ENCODE data around the gene TMEM201.

Gene TMEM201

DNA sequence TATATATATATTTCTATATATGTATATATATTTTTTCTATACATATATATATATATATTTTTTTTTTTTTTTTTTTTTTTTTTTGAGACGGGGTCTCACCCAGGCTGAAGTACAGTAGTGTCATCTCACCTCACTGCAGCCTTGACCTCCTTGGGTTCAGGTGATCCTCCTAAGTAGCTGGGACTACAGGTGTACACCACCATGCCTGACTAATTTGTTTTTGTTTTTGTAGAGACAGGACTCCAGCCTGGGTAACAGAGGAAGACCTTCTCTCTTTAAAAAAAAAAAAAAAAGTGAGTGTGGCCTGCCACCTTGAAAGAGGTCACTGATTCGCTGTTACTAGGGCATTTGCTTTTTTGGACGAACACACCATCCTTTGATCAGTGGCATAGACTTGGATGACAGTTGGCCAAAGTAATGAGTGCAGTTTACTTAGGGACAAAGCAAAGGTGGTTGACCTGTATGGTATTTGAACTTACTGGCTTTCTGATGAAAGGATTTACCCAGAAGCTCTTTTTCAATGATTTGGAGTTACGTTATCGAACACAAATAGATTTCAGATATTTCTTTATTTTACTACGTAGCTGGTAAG lies 38.7 kb upstream of the TMEM201 start:
- no peak for DNase-seq
- TF ChIP-seq, protein P1, sequence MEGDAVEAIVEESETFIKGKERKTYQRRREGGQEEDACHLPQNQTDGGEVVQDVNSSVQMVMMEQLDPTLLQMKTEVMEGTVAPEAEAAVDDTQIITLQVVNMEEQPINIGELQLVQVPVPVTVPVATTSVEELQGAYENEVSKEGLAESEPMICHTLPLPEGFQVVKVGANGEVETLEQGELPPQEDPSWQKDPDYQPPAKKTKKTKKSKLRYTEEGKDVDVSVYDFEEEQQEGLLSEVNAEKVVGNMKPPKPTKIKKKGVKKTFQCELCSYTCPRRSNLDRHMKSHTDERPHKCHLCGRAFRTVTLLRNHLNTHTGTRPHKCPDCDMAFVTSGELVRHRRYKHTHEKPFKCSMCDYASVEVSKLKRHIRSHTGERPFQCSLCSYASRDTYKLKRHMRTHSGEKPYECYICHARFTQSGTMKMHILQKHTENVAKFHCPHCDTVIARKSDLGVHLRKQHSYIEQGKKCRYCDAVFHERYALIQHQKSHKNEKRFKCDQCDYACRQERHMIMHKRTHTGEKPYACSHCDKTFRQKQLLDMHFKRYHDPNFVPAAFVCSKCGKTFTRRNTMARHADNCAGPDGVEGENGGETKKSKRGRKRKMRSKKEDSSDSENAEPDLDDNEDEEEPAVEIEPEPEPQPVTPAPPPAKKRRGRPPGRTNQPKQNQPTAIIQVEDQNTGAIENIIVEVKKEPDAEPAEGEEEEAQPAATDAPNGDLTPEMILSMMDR (IDR thresholded peaks at IDR 0.05; ENCODE audit: low read depth, low read length) = no peak
- no peaks in the 10 kb centered on the region for H3K27me3 ChIP-seq
- H3K4me3 ChIP-seq (ENCODE audit: low read depth, low read length) = no peak overlapping the region
- H3K9me3 ChIP-seq = no peaks in the 10 kb centered on the region
- no peaks in the 10 kb centered on the region for H3K36me3 ChIP-seq
- H3K4me1 ChIP-seq = no peaks in the 10 kb centered on the region

DNA sequence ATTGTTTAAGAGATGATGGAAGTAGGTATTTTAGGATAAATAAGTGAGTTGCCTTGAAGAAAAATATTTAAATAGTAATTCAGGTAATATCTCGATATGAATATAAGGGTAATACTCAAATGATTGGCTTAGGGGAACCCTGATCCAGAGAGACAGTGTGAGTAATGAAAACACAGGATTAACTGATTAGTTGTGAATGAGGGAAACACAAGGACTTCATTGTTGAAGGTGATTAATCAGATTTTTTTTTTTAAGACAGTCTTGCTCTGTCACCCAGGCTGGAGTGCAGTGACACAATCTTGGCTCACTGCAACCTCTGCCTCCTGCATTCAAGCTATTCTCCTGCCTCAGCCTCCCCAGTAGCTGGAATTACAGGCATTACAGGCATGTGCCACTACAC lies 36.7 kb upstream of the TMEM201 start:
- Histone ChIP-seq H3K9me3 (no peaks in the 10 kb centered on the region), H3K36me3 (peaks cover 8% of the 10 kb centered on the region), H3K27me3 (no peaks in the 10 kb centered on the region), H3K4me1 (no peaks in the 10 kb centered on the region), H3K4me3 (ENCODE audit: low read depth, low read length) (no peak overlapping the region)
- no peak for DNase-seq
- TF ChIP-seq, protein P1 (IDR thresholded peaks at IDR 0.05; ENCODE audit: low read depth, low read length) = no peak

DNA sequence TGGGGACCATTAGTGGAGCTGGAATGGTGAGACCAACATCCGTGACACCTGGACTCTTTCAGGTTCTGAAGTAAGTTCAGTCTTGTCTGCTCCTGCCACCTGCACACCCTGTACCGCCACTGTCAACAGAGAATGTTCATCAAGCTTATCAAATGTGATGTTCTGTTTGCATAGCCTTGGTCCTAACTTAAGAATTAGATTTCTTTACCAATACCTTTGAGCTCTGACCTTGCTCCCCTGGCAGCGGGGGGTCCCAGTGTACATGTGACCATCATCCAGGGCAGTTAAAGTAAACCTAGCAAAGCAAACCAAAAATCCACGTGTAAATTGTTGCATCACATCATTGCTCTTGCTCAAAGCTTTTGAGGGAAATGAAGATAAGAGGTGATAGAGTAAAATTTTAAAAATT lies 35.0 kb upstream of the TMEM201 start:
- Histone ChIP-seq H3K36me3 (peaks cover 8% of the 10 kb centered on the region), H3K4me1 (no peaks in the 10 kb centered on the region), H3K9me3 (no peaks in the 10 kb centered on the region), H3K27me3 (no peaks in the 10 kb centered on the region), H3K4me3 (ENCODE audit: low read depth, low read length) (no peak overlapping the region)
- no peak for DNase-seq
- TF ChIP-seq, protein P1 (IDR thresholded peaks at IDR 0.05; ENCODE audit: low read depth, low read length) = no peak

DNA sequence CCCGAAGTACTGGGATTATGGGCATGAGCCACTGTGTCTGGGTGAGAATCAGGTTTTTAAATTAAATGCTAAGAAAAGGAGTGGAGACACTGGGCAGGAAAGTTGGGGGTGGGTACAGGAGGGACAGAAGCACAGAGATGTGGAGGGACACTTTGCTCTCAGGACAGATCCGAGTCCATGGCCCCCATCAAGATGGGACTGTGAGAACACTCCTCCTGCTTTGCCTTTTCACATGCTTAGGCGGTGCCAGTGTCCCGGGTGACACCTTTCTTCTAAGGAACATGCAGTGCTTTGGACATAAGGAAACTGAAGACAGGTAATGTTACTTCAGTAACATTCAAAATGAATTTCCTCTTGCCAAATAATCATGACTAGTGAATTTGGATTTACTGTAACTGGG lies 32.8 kb upstream of the TMEM201 start:
- no peaks in the 10 kb centered on the region for H3K9me3 ChIP-seq
- H3K36me3 ChIP-seq = peaks cover 8% of the 10 kb centered on the region
- DNase-seq = no peak
- TF ChIP-seq, protein P1 (IDR thresholded peaks at IDR 0.05; ENCODE audit: low read depth, low read length) = no peak
- H3K27me3 ChIP-seq = no peaks in the 10 kb centered on the region
- H3K4me1 ChIP-seq = no peaks in the 10 kb centered on the region
- no peak overlapping the region for H3K4me3 ChIP-seq (ENCODE audit: low read depth, low read length)

DNA sequence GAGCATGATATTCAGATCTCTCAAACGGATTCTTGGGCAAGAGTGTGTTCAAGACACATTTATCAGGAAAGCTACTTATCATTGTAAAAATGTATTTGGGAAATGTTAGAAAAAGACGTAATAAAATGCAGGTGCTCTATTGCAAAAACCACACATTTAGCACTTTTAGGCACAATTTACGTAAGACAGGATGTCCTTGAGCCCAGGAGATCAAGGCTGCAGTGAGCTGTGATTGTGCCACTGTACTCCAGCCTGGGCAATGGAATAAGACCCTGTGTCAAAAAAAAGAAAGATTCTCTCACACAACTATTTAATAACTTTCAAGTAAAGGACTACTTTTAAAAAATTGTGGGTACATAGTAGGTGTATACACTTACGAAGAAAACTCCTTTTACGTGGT lies 31.1 kb upstream of the TMEM201 start:
- DNase-seq = no peak
- TF ChIP-seq, protein P1 (IDR thresholded peaks at IDR 0.05; ENCODE audit: low read depth, low read length) = no peak
- peaks cover 8% of the 10 kb centered on the region for H3K36me3 ChIP-seq
- no peak overlapping the region for H3K4me3 ChIP-seq (ENCODE audit: low read depth, low read length)
- no peaks in the 10 kb centered on the region for H3K4me1 ChIP-seq
- no peaks in the 10 kb centered on the region for H3K9me3 ChIP-seq
- no peaks in the 10 kb centered on the region for H3K27me3 ChIP-seq

DNA sequence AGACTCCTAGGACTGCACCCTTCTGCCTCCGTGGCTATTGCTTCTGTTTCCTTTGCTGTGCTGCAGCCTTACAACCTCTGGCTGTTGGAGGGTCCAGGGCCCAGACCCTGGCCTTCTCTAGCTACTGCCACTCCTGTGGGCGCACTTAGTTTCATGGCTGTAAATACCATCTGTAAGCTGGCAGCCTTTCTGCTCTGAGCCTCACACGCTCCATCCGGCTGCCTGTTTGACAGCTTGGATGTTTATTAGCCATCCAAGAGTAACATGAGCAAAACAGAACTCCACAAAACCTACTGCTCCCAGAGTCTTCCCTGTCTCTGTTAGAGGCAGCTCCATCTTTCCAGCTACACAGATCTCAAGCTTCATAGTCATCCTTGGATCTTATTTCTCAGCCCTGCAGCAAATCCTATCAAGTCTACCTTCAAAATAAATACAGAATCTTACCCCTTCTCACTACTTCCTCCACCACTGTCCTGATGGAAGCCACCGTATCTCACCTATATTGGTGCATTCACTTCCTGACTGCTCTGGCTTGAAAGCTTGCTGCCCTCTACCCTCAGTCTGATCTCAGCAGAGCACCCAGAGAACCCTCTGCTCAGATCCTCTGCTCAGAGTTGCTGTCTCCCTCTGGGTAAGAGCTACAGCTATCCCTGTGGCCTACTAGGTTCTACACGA lies 30.3 kb upstream of the TMEM201 start:
- Histone ChIP-seq H3K36me3 (peaks cover 8% of the 10 kb centered on the region), H3K4me3 (ENCODE audit: low read depth, low read length) (no peak overlapping the region), H3K4me1 (no peaks in the 10 kb centered on the region), H3K27me3 (no peaks in the 10 kb centered on the region), H3K9me3 (no peaks in the 10 kb centered on the region)
- TF ChIP-seq, protein P1 (IDR thresholded peaks at IDR 0.05; ENCODE audit: low read depth, low read length) = no peak
- DNase-seq = no peak

Data from BE2C (cell line).